Raji (cell line): ENCODE results near the gene TUFT1.

Source experiments
- POLR2A ChIP-seq: IDR thresholded peaks from 2 replicates; pipeline ENCODE4 v1.6.1; 2011; ENCODE audit warnings: low read depth, low read length, control low read depth; ENCODE audit not compliant: insufficient read depth

TUFT1 gene

DNA sequence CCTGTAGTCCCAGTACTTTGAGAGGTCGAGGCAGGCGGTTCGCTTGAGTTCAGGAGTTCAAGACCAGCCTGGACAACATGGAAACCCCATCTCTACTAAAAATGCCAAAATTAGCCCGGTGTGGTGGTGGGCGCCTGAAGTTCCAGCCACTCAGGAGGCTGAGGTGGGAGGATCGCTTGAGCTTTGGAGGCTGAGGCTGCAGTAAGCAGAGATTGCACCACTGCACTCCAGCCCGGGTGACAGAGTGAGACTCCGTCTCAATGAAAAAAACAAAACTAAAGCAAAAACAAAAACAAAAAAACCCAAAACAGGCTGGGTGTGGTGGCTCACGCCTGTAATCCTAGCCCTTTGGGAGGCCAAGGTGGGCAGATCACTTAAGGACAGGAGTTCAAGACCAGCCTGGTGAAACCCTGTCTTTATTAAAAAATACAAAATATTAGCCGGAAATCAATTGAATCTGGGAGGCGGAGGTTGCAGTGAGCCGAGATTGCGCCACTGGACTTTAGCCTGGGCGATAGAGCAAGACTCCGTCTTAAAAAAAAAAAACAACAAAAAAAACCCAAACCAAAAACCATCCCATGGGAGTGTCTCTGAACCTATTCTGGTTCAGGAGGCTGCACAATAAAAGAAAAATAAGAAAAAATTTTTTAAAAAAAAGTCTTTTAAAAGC, 30.6 kb upstream of the TUFT1 start:
- TF ChIP-seq POLR2A: no peak

DNA sequence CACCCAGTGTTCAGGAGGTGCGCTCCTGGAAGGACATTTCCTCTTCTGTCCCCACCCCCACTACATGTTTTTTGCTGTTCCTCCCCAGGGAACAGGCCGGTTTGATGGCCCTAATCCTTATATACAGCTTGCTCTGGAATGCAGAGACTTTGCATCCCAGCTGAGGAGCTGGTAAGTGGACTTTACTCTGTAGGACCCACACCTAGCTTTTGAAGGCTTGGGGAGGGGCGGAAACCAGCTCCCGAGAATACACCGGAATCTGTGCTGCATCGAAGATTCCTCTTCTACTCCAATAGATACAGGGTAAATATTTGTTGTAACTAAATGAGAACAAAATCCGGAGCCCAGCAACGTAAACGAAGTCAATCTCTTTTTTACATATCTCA, 30.1 kb upstream of the TUFT1 start:
- no peak for TF ChIP-seq POLR2A

DNA sequence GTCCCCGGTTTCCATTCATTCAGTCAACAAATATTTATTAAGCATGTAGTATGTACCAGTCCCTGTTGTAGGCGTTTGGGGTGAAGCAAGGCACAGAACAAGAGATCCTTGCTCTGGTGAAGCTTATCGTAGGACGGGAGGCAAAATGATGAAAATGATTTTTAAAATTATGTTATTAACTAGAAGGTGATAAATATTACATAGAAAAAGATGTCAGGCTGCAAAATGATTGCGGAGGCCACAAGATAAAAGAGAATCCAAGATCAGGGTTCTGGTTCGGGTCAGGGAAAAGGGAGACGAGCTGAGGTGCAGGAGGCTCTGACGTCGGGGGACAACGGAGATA, 29.5 kb upstream of the TUFT1 start:
- TF ChIP-seq POLR2A: no peak

DNA sequence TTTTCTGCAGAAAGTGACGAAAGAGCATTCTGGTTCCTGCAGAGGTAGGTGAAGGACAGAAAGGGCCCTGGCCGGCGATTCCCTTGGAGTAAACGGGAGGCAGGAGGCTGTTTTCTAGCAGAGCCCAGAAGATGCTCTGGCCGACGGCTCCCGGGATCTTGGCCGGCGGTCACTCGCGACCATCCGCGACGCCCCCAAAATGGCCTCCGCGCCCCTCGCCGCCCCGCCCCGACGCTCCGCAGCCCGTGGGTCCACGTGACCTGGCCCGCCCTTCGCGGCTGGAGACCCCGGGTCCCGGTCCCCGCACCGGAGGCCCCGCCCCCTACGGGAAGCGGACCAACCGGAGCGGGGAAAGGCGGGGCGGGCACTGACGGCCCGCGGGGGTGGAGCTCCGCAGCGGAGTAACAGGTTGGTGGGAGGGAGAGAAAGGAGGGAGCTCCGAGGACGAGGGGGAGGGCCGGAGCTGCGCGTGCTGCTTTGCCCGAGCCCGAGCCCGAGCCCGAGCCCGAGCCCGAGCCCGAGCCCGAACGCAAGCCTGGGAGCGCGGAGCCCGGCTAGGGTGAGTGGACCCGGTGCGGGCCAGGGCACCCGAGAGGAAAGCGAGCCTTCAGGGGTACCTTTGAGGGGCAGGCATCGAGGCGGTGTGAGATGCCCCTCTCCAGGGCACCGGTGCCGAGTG, 29.0 kb upstream of the TUFT1 start, which contains the start of gene CGN:
Gene CGN, plus strand, starts transcription at position 431 of the 679 bp plus-strand sequence. CDS start 7,133 bp downstream, outside the sequence.
- peak; percentile 60 for TF ChIP-seq POLR2A

DNA sequence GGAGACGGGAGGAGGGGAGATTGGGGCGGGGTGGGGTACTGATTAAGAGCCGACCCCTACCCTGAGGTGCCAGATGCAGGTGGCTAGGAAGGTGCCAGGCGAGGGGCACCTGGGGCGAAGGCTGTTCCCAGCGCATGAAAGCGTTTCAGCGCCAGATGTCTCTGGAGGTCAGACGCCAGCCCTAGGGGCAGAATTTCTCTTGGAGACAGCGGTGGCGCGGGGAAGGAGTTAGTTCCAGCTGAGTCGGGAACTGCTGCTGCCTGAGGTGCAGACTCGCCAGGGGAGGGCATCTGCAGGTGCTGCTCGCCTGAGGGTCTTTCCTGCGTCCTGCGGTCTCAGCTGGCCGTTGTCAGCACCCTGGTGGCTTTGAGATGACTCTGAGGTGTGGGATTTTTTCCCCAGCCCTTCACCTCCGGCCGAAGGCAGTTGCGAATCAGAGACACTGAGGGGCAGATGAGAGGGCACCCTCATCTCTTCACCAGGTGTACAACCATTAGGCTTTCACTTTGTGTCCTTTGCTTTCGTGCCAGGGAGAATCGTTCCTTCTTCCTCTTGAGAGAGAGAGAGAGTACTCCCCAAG, 28.4 kb upstream of the TUFT1 start:
- TF ChIP-seq POLR2A: no peak

DNA sequence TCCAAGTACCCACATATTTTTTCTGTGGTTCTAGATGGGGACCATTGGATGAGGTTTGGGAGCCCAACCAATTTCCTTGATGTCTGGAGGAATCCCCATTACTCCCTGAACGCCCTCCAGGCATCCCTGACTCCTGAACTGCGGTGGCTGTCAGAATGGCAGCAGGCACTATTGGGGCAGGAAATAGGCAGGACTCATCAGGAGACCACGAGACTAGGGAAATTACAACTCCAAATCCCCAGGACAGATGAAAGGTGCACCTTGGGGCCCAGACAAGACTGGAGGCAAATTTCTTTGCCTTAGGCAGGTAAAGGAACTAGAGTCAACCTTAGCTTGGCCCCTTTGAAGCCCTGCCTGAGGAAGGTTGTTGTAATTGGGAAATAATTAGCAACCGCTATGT, 27.8 kb upstream of the TUFT1 start:
- TF ChIP-seq POLR2A: no peak

DNA sequence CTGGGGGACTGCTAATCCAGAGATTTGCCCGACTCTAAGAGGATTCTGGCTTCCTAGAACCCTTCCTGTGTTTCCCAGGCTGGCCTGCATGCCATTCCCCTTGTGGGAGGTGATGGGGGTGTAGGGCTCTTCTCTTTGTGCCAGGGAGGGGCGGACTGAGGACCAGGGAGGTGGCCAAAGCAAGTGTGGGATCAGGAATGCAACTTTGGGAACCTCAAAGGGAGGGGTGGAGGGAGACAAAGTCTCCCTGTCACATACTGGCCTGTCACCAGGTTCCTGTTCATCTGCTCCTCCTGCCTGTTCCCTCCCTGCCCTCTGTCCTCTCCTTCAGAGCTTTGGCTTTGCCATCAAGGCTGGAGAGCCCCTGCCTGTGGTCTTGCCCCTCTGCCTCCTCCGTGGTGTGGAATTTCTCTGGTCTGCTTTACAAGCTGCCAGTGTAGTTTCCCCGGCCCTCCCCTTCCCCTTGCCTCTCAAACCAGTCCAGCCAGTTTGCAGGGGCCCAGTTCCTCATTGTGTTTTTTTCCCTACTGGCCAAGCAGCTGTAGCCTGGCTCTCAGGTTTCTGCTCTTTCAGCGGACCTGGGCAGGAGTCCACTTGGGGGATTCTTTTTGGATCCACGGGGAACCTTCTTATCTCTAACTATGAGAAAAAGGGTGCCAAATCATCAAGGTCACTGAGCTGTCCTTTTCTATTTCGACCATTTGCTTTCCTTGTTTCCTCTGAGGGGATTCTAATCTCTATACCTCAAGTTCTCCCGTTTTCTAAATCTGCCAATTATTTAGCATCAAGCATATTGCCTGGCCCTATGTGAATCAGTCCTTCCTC, 27.1 kb upstream of the TUFT1 start:
- no peak for TF ChIP-seq POLR2A

DNA sequence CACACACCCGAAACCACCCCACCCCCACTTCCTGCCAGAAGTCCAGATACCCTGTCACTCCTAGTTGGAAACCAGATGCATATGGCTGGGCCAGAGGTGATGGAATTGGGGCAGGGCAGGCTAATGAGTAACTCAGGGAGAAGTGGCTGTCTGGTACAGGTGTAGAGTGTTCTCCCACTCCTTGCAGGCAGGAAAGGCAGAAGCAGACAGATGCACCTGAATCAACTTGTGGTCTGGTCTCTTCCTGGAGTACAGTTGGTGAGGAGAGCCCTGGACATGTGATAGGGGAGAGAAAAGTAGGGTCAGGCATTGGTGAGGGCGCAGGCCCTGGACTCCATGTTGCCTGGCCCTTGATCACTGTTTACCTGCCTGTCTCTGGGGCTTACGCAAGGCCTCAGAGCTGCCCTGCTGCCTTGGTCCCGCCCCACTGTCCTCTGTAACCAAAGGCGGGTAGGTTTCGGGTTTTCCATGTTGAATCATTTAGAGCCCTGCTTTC, 26.4 kb upstream of the TUFT1 start:
- no peak for TF ChIP-seq POLR2A

DNA sequence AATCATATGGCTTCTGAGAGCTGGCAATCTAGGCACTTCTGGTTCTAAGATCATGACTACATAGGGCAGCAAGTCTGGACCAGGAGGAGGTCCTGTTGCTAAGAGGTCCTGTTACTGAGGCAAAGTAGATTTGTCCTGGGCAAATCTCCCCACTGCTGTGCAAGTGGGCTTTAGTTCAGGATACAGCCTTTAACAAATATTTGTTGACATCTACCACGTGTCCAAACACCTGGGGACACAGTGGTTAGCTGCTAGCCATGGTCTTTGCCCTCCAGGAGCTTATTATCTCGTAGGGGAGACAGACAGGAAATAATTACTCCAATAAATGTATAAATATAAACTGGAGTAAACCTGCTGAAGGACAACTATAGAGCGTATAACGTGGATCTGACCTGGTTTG, 25.7 kb upstream of the TUFT1 start:
- TF ChIP-seq POLR2A: no peak

DNA sequence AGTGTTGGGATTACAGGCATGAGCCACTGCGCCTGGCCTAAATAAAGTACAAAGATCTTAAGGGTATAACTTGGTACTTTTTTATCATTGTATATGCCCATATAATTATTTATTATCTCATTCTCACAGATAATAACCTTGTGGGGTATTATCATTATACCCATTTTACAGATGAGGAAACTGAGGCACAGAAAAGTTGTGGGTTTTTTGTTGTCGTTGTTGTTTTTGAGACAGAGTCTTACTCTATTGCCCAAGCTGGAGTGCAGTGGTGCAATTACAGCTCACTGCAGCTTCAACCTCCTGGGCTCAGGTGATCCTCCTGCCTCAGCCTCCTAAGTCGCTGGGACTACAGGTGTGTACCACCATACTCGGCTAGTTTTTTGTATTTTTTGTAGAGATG, 24.8 kb upstream of the TUFT1 start:
- no peak for TF ChIP-seq POLR2A

DNA sequence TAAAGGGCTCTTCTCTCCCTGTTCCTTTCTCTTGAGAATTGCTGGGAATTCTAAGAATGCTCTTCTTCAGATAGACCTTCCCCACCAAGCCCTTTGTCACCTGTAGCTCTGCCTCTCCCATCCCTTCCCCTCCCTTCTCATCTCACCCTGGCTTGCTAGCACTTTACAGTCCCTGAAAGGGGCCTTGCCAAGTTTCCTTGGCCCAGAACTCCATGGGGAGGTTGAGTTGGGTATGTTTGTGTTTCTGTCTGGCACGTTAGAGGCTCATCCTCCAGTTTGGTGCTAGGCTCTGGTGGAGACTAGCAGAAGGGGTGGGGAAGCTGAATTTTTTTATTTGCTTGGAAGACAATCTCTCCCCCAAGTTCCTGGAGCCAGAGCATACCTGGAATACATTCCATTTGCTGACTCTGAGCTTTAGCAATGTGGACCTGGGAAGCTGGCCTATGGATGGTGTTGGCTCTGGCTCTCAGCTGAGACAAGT, 24.0 kb upstream of the TUFT1 start:
- TF ChIP-seq POLR2A: no peak

DNA sequence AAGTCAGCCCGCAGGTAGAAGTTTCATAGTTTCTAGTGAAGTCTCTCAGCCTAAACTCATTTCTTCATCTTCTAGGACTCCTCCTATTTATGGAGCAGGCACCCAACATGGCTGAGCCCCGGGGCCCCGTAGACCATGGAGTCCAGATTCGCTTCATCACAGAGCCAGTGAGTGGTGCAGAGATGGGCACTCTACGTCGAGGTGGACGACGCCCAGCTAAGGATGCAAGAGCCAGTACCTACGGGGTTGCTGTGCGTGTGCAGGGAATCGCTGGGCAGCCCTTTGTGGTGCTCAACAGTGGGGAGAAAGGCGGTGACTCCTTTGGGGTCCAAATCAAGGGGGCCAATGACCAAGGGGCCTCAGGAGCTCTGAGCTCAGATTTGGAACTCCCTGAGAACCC, 21.7 kb upstream of the TUFT1 start:
- no peak for TF ChIP-seq POLR2A

DNA sequence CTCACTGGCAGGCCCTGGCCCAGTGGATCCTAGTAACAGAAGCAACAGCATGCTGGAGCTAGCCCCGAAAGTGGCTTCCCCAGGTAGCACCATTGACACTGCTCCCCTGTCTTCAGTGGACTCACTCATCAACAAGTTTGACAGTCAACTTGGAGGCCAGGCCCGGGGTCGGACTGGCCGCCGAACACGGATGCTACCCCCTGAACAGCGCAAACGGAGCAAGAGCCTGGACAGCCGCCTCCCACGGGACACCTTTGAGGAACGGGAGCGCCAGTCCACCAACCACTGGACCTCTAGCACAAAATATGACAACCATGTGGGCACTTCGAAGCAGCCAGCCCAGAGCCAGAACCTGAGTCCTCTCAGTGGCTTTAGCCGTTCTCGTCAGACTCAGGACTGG, 21.2 kb upstream of the TUFT1 start:
- TF ChIP-seq POLR2A: no peak

DNA sequence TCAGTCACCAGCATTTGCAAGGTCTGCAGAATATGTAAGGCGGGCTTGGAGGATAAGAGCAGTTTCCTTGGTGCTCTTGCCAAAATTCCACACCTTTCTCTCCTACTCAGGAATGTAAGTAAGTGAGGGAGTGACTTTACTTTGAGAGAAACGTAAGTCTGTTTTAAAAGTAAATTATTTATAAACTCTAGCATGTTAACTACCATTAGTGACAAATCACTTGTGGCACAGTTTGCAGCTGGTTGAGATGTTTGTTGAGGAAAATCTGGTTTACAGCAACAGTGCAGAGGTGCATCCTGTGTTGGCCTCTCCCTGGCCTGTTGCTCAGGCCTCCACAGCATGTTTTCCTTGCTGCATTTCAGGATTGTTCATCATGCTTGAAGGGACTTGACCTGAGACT, 20.4 kb upstream of the TUFT1 start:
- no peak for TF ChIP-seq POLR2A

DNA sequence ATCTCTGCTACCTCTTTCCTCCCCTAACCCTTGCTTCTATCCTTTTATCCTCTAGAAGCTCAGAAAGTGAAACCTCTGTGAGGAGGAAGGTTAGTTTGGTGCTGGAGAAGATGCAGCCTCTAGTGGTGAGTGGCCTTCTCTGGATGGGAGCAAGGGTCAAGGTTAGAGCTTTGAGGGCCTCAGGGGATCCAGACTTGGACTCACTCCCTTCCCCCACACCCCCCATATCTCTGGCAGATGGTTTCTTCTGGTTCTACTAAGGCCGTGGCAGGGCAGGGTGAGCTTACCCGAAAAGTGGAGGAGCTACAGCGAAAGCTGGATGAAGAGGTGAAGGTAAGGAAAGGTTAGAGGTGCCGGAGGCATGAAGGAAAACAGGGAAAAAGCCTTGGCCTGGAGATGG, 19.8 kb upstream of the TUFT1 start:
- no peak for TF ChIP-seq POLR2A

DNA sequence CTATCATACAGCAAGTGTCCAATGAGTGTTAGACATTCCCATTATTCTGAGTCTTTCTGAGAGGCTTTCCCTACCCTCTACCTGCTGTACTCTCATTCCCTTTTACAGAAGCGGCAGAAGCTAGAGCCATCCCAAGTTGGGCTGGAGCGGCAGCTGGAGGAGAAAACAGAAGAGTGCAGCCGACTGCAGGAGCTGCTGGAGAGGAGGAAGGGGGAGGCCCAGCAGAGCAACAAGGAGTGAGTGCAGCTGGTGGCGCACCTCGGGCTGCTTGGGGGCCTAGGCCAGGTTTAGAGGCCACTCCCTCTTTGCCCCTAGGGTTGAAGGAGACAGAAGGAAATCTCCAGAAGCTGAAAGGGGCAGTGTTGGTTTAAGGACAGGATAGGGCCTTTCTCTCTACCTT, 16.8 kb upstream of the TUFT1 start:
- no peak for TF ChIP-seq POLR2A

DNA sequence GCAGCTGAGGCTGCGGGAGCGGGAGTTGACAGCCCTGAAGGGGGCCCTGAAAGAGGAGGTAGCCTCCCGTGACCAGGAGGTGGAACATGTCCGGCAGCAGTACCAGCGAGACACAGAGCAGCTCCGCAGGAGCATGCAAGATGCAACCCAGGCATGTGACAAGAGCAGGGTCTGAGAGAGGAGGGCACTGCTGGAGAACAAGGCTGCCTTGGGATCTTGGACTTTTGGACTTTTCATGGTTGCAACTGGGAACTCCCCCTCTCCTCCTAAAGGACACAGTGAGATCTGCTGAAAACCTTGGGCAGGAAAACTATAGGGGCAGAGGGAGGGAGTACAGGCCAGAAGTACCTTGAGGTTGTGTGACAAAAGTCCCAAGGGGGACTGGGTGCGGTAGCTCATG, 15.4 kb upstream of the TUFT1 start:
- no peak for TF ChIP-seq POLR2A
